Measurements from ENCODE around the gene ISLR. TPM values are rescaled to one million over a fixed set of nuclear protein-coding genes. Genes with fewer than 3 reads are reported as not detected.

ISLR gene
- total and polyA plus RNA-seq, 9 of the 15 experiments (the other 6 are each of a cell fraction or from before 2014, with no cell fraction given), result not detected

GRCh38 chr15:74170071-74170844, 3.3 kb upstream of the ISLR start:
- no peaks in the 10 kb centered on the region for H3K36me3 ChIP-seq (ENCODE audit: control insufficient read depth, insufficient read depth, low read length)
- H2AFZ ChIP-seq (ENCODE audit: low read depth, low read length), result no peak overlapping the region
- H3K9me3 ChIP-seq (replicated peaks; ENCODE audit: control insufficient read depth, insufficient read depth, low read depth, low read length), result no peaks in the 10 kb centered on the region
- 7% methylated on average over 11 of the region's 15 CpGs for WGBS (ENCODE audit: insufficient coverage, low coverage, missing lambda C conversion rate)
- H3K79me2 ChIP-seq (ENCODE audit: control insufficient read depth, insufficient read depth, low read length), result no peaks in the 10 kb centered on the region
- ATAC-seq (no peak), FAIRE-seq (no peak), DNase-seq (ENCODE audit: extremely low read depth in 1 of 4, low spot score in 3 of 4) (no peak)
- H3K4me1 ChIP-seq (replicated peaks in 1 of 2; ENCODE audit: control insufficient read depth in 2 of 2, insufficient read depth in 2 of 2, low read length in 2 of 2), result peaks cover 0 to 9% of the 10 kb centered on the region in 2 experiments; a peak in 2 of 5 replicates
- ChIA-PET POLR2A (no interaction called here), CTCF (ENCODE audit: low intra/inter-chr PET ratio) (no interaction called here)
- H3K4me3 ChIP-seq, result no peak overlapping the region
- no peak overlapping the region for H3K27ac ChIP-seq (ENCODE audit: extremely low read depth, low read depth, low read length)
- H3K9me1 ChIP-seq (ENCODE audit: control insufficient read depth, insufficient read depth, low read length), result no peaks in the 10 kb centered on the region
- H4K20me1 ChIP-seq (replicated peaks; ENCODE audit: control insufficient read depth, insufficient read depth, low read length), result no peaks in the 10 kb centered on the region
- H3K27me3 ChIP-seq (ENCODE audit: control insufficient read depth in 2 of 2, insufficient read depth in 2 of 2, low read length in 2 of 2), result peaks cover 23 to 69% of the 10 kb centered on the region in 2 experiments; a peak in 4 of 5 replicates
- no peak overlapping the region for H3K4me2 ChIP-seq (ENCODE audit: insufficient read depth, low read length)
- BruUV-seq (replicated peaks), result no TSS peak
- in situ Hi-C loops (cut with MboI) (no loop called here), intact Hi-C loops (cut with micrococcal nuclease) (no loop called here)
- H3K9ac ChIP-seq (ENCODE audit: insufficient read depth in 1 of 2, low read depth in 2 of 2, low read length in 2 of 2), result no peak overlapping the region
- TF ChIP-seq RAD51 (IDR thresholded peaks at IDR 0.05; ENCODE audit: borderline replicate concordance, low read depth), result no peak
- TF ChIP-seq ETS1 (conservative IDR thresholded peaks at IDR 0.05; ENCODE audit: control insufficient read depth, low read depth, low read length), result no peak
- no peak for TF ChIP-seq NELFE (IDR thresholded peaks at IDR 0.05; ENCODE audit: insufficient read depth, insufficient read length)
- TF ChIP-seq ETV1 (tag; conservative IDR thresholded peaks at IDR 0.05; ENCODE audit: low read depth), result no peak
- TF ChIP-seq STAT6 (CRISPR knock-in tag; IDR thresholded peaks at IDR 0.05), result no peak
- TF ChIP-seq ZNF311 (CRISPR knock-in tag; IDR thresholded peaks at IDR 0.05), result no peak
- no peak for TF ChIP-seq NBN (IDR thresholded peaks at IDR 0.05; ENCODE audit: low read depth)
- no peak for TF ChIP-seq BCOR (IDR thresholded peaks at IDR 0.05)
- no peak for TF ChIP-seq FOXK2 (conservative IDR thresholded peaks at IDR 0.05 in 1 of 2, IDR thresholded peaks at IDR 0.05 in 1 of 2; ENCODE audit: low read depth in 2 of 2)
- TF ChIP-seq ETS2 (tag; IDR thresholded peaks at IDR 0.05; ENCODE audit: borderline replicate concordance, poor library complexity, severe bottlenecking), result no peak
- no peak for TF ChIP-seq CCNT2 (IDR thresholded peaks at IDR 0.05; ENCODE audit: borderline replicate concordance, extremely low read depth, insufficient read length, low read depth, low read length)
- TF ChIP-seq ATF4 (CRISPR knock-in tag; IDR thresholded peaks at IDR 0.05), result no peak
- no peak for TF ChIP-seq BDP1 (IDR thresholded peaks at IDR 0.05; ENCODE audit: insufficient read depth, insufficient read length)
